GM12891 (cell line): ENCODE results near the gene LHX8.

Source experiments
- PAX5 ChIP-seq: IDR thresholded peaks from 2 replicates; pipeline ENCODE4 v1.6.1; 2011; ENCODE audit warnings: low read length, moderate library complexity, mild to moderate bottlenecking; ENCODE audit not compliant: insufficient read depth, severe bottlenecking
- POLR2A ChIP-seq: IDR thresholded peaks from 2 replicates; pipeline ENCODE4 v1.6.1; 2011; ENCODE audit warnings: low read depth, low read length, control low read depth
- POLR2AphosphoS5 ChIP-seq: IDR thresholded peaks from 2 replicates; pipeline ENCODE4 v1.6.1; 2011; ENCODE audit warnings: low read depth, low read length, control low read depth
- POU2F2 ChIP-seq: IDR thresholded peaks from 2 replicates; pipeline ENCODE4 v1.6.1; 2011; ENCODE audit warnings: low read depth, mild to moderate bottlenecking, control low read depth, low read length, moderate library complexity
- SPI1 ChIP-seq: IDR thresholded peaks from 2 replicates; pipeline ENCODE4 v1.6.1; 2011; ENCODE audit warnings: low read depth, low read length, control low read depth
- TAF1 ChIP-seq: IDR thresholded peaks from 2 replicates; pipeline ENCODE4 v1.6.1; 2011; ENCODE audit warnings: low read depth, low read length, control low read depth

- TF ChIP-seq TAF1 (no peak), POLR2AphosphoS5 (no peak), POLR2A (no peak), POU2F2 (no peak), PAX5 (no peak), SPI1 (no peak)
These were observed 2.5 kb upstream of the LHX8 start for GRCh38 chr1:75131565-75132241.
